Keratinocyte (primary cell): ENCODE results near the gene LRFN4. TPM values are rescaled to one million over a fixed set of nuclear protein-coding genes. Genes with fewer than 3 reads are reported as not detected.

Experiments
- DNase-seq: peaks from one replicate; pipeline ENCODE4 v3.0.0-alpha.2; 2011; ENCODE audit warnings: low read depth, missing footprints, low spot score
- FAIRE-seq: peaks from 2 replicates; lab custom pipeline; 2011; peaks lifted over from hg19 to GRCh38; lab: Jason Lieb, UNC
- H2AFZ ChIP-seq: 2 replicates; pipeline ENCODE4 v1.6.0; 2012; ENCODE audit warnings: low read length, control low read depth, inconsistent platforms; ENCODE audit not compliant: control insufficient read depth
- H3K27ac ChIP-seq: 2 replicates; pipeline ENCODE4 v1.5.1; 2011; ENCODE audit warnings: low read length; ENCODE audit not compliant: control insufficient read depth, insufficient read depth
- H3K27me3 ChIP-seq: 3 replicates; pipeline ENCODE4 v1.6.0; 2011; ENCODE audit warnings: low read length; ENCODE audit not compliant: control insufficient read depth, insufficient read depth; ENCODE audit errors: extremely low read depth
- H3K36me3 ChIP-seq, 2 experiments: 2 replicates in 1 of 2; 3 replicates in 1 of 2; pipeline ENCODE4 v1.5.1; 2011; ENCODE audit warnings: low read length in 2 of 2, mild to moderate bottlenecking in 1 of 2; ENCODE audit not compliant: control insufficient read depth in 2 of 2, insufficient read depth in 2 of 2; ENCODE audit errors: extremely low read depth in 1 of 2
- H3K4me1 ChIP-seq: 3 replicates; pipeline ENCODE4 v1.5.1; 2011; ENCODE audit warnings: low read length; ENCODE audit not compliant: control insufficient read depth, insufficient read depth; ENCODE audit errors: extremely low read depth
- H3K4me2 ChIP-seq: 3 replicates; pipeline ENCODE4 v1.6.0; 2011; ENCODE audit warnings: low read depth, low read length; ENCODE audit not compliant: control insufficient read depth, insufficient read depth; ENCODE audit errors: extremely low read depth
- H3K4me3 ChIP-seq, 3 experiments: fragments of 200-600 bp in 1 of 3; sonication (generic) in 1 of 3; 2 replicates in 2 of 3; 3 replicates in 1 of 3; pipeline ENCODE4 v1.5.1; 2011 to 2016; ENCODE audit warnings: low read length in 3 of 3, mild to moderate bottlenecking in 3 of 3, control low read depth in 2 of 3, inconsistent platforms in 1 of 3, low read depth in 1 of 3, mixed read lengths in 1 of 3, mixed run types in 1 of 3, moderate library complexity in 1 of 3; ENCODE audit not compliant: control insufficient read depth in 2 of 3, insufficient read depth in 2 of 3; ENCODE audit errors: extremely low read depth in 1 of 3
- H3K79me2 ChIP-seq: 2 replicates; pipeline ENCODE4 v1.6.0; 2012; ENCODE audit warnings: low read length; ENCODE audit not compliant: control insufficient read depth, insufficient read depth
- H3K9ac ChIP-seq: 3 replicates; pipeline ENCODE4 v1.6.0; 2011; ENCODE audit warnings: low read length; ENCODE audit not compliant: control insufficient read depth, insufficient read depth; ENCODE audit errors: extremely low read depth
- H3K9me1 ChIP-seq: 3 replicates; pipeline ENCODE4 v1.6.0; 2011; ENCODE audit warnings: low read length; ENCODE audit not compliant: control insufficient read depth, insufficient read depth; ENCODE audit errors: extremely low read depth
- H3K9me3 ChIP-seq: 2 replicates; pipeline ENCODE4 v1.5.1; 2012; ENCODE audit warnings: low read depth, low read length; ENCODE audit not compliant: control insufficient read depth
- H4K20me1 ChIP-seq: 3 replicates; pipeline ENCODE4 v1.6.0; 2011; ENCODE audit warnings: low read length; ENCODE audit not compliant: control insufficient read depth, insufficient read depth; ENCODE audit errors: extremely low read depth
- CTCF ChIP-seq, 3 experiments: IDR thresholded peaks in 1 of 3; conservative IDR thresholded peaks in 1 of 3; optimal IDR thresholded peaks in 1 of 3; 2 replicates in 2 of 3; 3 replicates in 1 of 3; pipeline versions ENCODE3 to v1.5.1; 2011; ENCODE audit warnings: low read length in 3 of 3, mild to moderate bottlenecking in 3 of 3, moderate library complexity in 2 of 3, control low read depth in 1 of 3, inconsistent platforms in 1 of 3; ENCODE audit not compliant: insufficient read depth in 2 of 3; ENCODE audit errors: extremely low read depth in 1 of 3
- EZH2 ChIP-seq: IDR thresholded peaks from one replicate; pipeline ENCODE4 v1.6.1; 2012; ENCODE audit warnings: inconsistent platforms, mild to moderate bottlenecking, low read length, moderate library complexity
- dilution Hi-C: fragments of 300-500 bp; cut with MboI; formaldehyde crosslinking; loops from one replicate; pipeline ENCODE4 v1.7.0; 2020; ENCODE audit warnings: low sequenced_read_pairs; ENCODE audit not compliant: extremely low pct_ligation_motif_present
- polyA plus RNA-seq, 5 experiments: library from polyadenylated mRNA; depleted of rRNA in 3 of 5; stranded (reverse) in 3 of 5; stranded (forward) in 1 of 5; unstranded in 1 of 5; fragments of >200 nt; gene quantifications; 1 replicate in 1 of 5; 2 replicates in 3 of 5; 3 replicates in 1 of 5; pipeline versions ENCODE4 v1.2.1 to v1.2.3, GENCODE V29; 2011 to 2012; ENCODE audit warnings: missing spikeins in 2 of 5, low read depth in 1 of 5, low replicate concordance in 1 of 5

The LRFN4 gene
- polyA plus RNA-seq, 1 donor (not counting 4 experiments of a cell fraction or from before 2014, with no cell fraction given), result 1.1 TPM

DNA sequence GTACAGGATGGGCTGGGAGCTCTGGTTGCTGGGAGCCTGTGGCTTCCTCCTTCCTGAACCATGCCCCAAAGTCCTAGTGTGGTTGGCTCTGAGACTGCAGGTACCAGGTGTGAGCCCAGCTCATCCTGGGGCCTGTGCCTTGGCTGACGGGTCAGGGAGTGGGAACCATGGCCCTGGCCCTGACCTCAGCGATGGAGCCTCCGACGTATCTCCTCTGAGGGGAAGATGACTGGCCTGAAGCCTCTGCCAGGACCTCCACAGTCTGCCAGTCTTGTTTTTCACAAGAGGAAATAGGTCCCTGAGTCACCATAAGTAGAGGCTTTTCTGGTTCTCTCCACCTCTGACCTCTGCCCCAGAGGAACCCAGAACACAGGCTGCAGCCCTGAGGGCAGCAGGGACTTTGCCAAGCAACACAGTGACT lies 10.2 kb upstream of the LRFN4 start:
- TF ChIP-seq CTCF (optimal IDR thresholded peaks at IDR 0.05 in 1 of 3, IDR thresholded peaks at IDR 0.05 in 1 of 3, conservative IDR thresholded peaks at IDR 0.05 in 1 of 3; ENCODE audit: extremely low read depth in 1 of 3, insufficient read depth in 2 of 3, low read length in 3 of 3), result no peak
- TF ChIP-seq EZH2, result no peak
- FAIRE-seq, result no peak
- H3K4me2 ChIP-seq, result no peak overlapping the region
- peaks cover 19% of the 10 kb centered on the region for H3K4me1 ChIP-seq
- H3K9me1 ChIP-seq, result no peaks in the 10 kb centered on the region
- dilution Hi-C loops, result no loop called here
- H3K36me3 ChIP-seq, result peaks cover 25 to 29% of the 10 kb centered on the region in 2 experiments
- H3K27me3 ChIP-seq, result no peaks in the 10 kb centered on the region
- no peak overlapping the region for H3K9ac ChIP-seq
- no peak overlapping the region for H3K27ac ChIP-seq
- H3K4me3 ChIP-seq, result no peak overlapping the region
- no peaks in the 10 kb centered on the region for H4K20me1 ChIP-seq
- H2AFZ ChIP-seq, result no peak overlapping the region
- H3K79me2 ChIP-seq, result peaks cover 34% of the 10 kb centered on the region
- DNase-seq, result no peak
- no peaks in the 10 kb centered on the region for H3K9me3 ChIP-seq

GRCh38 chr11:66847461-66848232 lies 9.2 kb upstream of the LRFN4 start:
- no peaks in the 10 kb centered on the region for H4K20me1 ChIP-seq
- no peaks in the 10 kb centered on the region for H3K9me1 ChIP-seq
- no peak overlapping the region for H3K9ac ChIP-seq
- dilution Hi-C loops, result no loop called here
- FAIRE-seq, result no peak
- no peaks in the 10 kb centered on the region for H3K9me3 ChIP-seq
- no peak overlapping the region for H3K4me3 ChIP-seq
- H3K4me2 ChIP-seq, result no peak overlapping the region
- H3K27ac ChIP-seq, result no peak overlapping the region
- H3K36me3 ChIP-seq, result peaks cover 24 to 25% of the 10 kb centered on the region in 2 experiments
- TF ChIP-seq CTCF (optimal IDR thresholded peaks at IDR 0.05 in 1 of 3, IDR thresholded peaks at IDR 0.05 in 1 of 3, conservative IDR thresholded peaks at IDR 0.05 in 1 of 3; ENCODE audit: extremely low read depth in 1 of 3, insufficient read depth in 2 of 3, low read length in 3 of 3) (no peak), EZH2 (no peak)
- peaks cover 10% of the 10 kb centered on the region for H3K4me1 ChIP-seq
- H3K79me2 ChIP-seq, result peaks cover 24% of the 10 kb centered on the region
- H3K27me3 ChIP-seq, result no peaks in the 10 kb centered on the region
- no peak overlapping the region for H2AFZ ChIP-seq
- no peak for DNase-seq
